Osteocyte (in vitro differentiated cells): ENCODE results near the gene NPSR1. TPM values are rescaled to one million over a fixed set of nuclear protein-coding genes. Genes with fewer than 3 reads are reported as not detected.
"Not testable (repeated sequence)": the region's sequence is repeated elsewhere in the genome, so short reads cannot be mapped to it uniquely, and the experiment has no call there.

Experiments used
- DNase-seq: peaks from one replicate; pipeline ENCODE4 v3.0.0; 2021; ENCODE audit warnings: mixed read lengths; ENCODE audit not compliant: unreplicated experiment; ENCODE audit errors: extremely low spot score
- H3K27ac Mint-ChIP-seq: one replicate; pipeline ENCODE4 v1.8.0; 2021; ENCODE audit warnings: mild to moderate bottlenecking, mixed read lengths; ENCODE audit not compliant: unreplicated experiment
- H3K27me3 Mint-ChIP-seq: one replicate; pipeline ENCODE4 v1.8.0; 2021; ENCODE audit warnings: mixed read lengths; ENCODE audit not compliant: unreplicated experiment
- H3K36me3 Mint-ChIP-seq: one replicate; pipeline ENCODE4 v1.8.0; 2021; ENCODE audit warnings: mixed read lengths; ENCODE audit not compliant: unreplicated experiment
- H3K4me1 Mint-ChIP-seq: one replicate; pipeline ENCODE4 v1.8.0; 2021; ENCODE audit warnings: mixed read lengths; ENCODE audit not compliant: unreplicated experiment
- H3K4me3 Mint-ChIP-seq: one replicate; pipeline ENCODE4 v1.8.0; 2021; ENCODE audit warnings: mild to moderate bottlenecking, moderate library complexity, mixed read lengths; ENCODE audit not compliant: unreplicated experiment
- H3K9me3 Mint-ChIP-seq: one replicate; pipeline ENCODE4 v1.8.0; 2021; ENCODE audit warnings: mixed read lengths; ENCODE audit not compliant: unreplicated experiment
- total RNA-seq: library from RNA; stranded (reverse); gene quantifications from 2 replicates; pipeline ENCODE4 v1.2.1, GENCODE V29; 2021
- TF ChIP-seq, protein P1 (sequence below): fragments of 200-600 bp; sonication (generic); IDR thresholded peaks from 2 replicates; pipeline ENCODE4 v1.5.0; 2021; ENCODE audit warnings: antibody characterized with exemption, mild to moderate bottlenecking, moderate library complexity

The NPSR1 gene
- total RNA-seq, 1 donor from 2014 or later = not detected

- DNase-seq = no peak
- Mint-ChIP-seq H3K4me1 (peaks cover 20% of the 10 kb centered on the region), H3K36me3 (no peaks in the 10 kb centered on the region), H3K9me3 (no peaks in the 10 kb centered on the region), H3K27ac (no peak overlapping the region), H3K27me3 (no peaks in the 10 kb centered on the region), H3K4me3 (no peak overlapping the region)
- TF ChIP-seq, protein P1, sequence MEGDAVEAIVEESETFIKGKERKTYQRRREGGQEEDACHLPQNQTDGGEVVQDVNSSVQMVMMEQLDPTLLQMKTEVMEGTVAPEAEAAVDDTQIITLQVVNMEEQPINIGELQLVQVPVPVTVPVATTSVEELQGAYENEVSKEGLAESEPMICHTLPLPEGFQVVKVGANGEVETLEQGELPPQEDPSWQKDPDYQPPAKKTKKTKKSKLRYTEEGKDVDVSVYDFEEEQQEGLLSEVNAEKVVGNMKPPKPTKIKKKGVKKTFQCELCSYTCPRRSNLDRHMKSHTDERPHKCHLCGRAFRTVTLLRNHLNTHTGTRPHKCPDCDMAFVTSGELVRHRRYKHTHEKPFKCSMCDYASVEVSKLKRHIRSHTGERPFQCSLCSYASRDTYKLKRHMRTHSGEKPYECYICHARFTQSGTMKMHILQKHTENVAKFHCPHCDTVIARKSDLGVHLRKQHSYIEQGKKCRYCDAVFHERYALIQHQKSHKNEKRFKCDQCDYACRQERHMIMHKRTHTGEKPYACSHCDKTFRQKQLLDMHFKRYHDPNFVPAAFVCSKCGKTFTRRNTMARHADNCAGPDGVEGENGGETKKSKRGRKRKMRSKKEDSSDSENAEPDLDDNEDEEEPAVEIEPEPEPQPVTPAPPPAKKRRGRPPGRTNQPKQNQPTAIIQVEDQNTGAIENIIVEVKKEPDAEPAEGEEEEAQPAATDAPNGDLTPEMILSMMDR = no peak
Observed at GRCh38 chr7:34869057-34869456, 211.0 kb downstream of the NPSR1 start.

DNA sequence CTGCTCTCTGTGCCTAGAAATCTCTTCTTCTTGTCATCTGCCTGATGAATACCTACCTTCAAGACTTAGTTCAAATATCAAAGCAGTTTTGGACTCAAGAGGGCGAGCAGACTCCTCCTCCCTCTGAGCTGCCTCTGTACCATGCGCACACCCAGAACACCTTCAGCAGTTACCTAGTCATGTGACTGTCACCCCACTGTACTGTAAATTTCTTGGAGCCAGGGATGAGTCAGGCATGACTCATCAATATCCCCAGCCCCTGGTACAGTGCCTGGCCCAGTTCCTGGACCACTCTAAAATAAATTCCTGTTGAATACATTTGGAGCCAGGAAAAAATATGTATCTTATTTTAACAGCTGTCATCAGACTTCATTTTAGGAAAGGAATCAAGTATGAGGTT, 212.0 kb downstream of the NPSR1 start:
- DNase-seq, H3K4me3 Mint-ChIP-seq, H3K27ac Mint-ChIP-seq, H3K9me3 Mint-ChIP-seq, H3K27me3 Mint-ChIP-seq, H3K36me3 Mint-ChIP-seq: not testable (repeated sequence)
- peaks cover 12% of the 10 kb centered on the region for H3K4me1 Mint-ChIP-seq

DNA sequence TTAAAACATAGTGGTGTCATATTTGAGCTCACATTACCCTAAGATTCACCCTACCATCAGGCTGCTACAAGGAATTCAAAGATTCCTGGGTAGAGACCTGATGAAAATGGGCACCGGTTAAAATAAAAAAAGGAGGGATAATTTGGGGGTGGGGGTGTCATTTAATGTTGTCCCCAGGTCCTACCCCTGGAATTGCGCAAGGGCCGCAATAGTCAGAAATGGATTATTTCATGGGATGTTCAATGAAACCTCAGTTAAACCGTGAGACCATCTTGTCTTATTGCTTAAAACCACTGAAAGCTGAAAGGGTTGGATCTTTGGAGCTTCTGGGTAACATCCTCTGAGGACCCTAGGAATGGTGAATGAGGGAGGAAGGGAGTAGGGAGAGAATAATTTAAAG, 216.3 kb downstream of the NPSR1 start:
- H3K4me1 Mint-ChIP-seq, H3K27ac Mint-ChIP-seq, H3K36me3 Mint-ChIP-seq, DNase-seq, H3K9me3 Mint-ChIP-seq, H3K4me3 Mint-ChIP-seq, H3K27me3 Mint-ChIP-seq: not testable (repeated sequence)

GRCh38 chr7:34875481-34875880, 217.5 kb downstream of the NPSR1 start:
- H3K36me3 Mint-ChIP-seq = no peaks in the 10 kb centered on the region
- TF ChIP-seq, protein P1 = no peak
- peaks cover 3% of the 10 kb centered on the region for H3K4me1 Mint-ChIP-seq
- DNase-seq = no peak
- H3K27ac Mint-ChIP-seq = no peak overlapping the region
- H3K9me3 Mint-ChIP-seq = no peaks in the 10 kb centered on the region
- no peak overlapping the region for H3K4me3 Mint-ChIP-seq
- H3K27me3 Mint-ChIP-seq = peaks cover 7% of the 10 kb centered on the region

DNA sequence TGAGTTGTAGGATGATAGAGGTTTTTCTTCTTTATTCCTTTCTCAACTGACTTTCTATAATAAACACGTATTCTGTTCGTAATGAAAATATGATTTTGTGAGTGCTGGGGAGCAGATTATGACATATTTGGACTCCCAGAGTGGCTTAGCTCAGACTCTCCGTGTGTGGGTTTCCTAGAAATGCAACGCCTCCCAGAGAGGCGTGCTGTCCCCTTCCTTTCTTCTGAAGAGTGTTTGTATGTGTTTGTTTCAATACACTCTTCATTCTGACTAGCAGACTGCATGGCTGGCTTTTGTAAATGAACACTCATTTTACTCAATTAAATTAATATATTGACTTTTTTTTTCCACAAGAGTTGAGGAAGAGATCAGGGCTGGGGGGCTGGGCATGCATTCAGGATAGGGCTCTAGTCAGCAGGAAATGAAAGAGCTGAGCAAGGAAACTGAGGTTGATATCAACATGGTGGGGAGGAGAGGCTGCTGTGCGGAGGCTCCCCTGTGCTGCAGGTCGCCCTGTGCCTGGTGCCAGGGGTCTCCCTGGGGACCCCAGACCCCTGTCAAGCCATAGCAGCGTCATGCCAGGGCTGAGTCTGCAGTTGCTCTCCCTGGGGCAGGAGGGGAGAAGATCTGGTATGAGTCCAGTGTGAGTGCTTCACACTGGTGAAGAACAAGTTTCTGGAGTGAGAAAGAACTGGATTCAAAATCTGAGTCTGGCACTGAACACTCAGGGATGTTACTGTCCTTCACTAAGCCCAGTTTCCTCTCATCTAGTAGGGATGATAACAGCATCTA, 221.1 kb downstream of the NPSR1 start:
- not testable (repeated sequence) for H3K4me1 Mint-ChIP-seq, H3K4me3 Mint-ChIP-seq, H3K36me3 Mint-ChIP-seq, DNase-seq, H3K9me3 Mint-ChIP-seq, H3K27ac Mint-ChIP-seq
- H3K27me3 Mint-ChIP-seq = peaks cover 15% of the 10 kb centered on the region

GRCh38 chr7:34879871-34880270, 221.9 kb downstream of the NPSR1 start:
- Mint-ChIP-seq H3K36me3 (no peaks in the 10 kb centered on the region), H3K27me3 (peaks cover 15% of the 10 kb centered on the region), H3K4me3 (no peak overlapping the region), H3K27ac (no peak overlapping the region), H3K9me3 (peaks cover 9% of the 10 kb centered on the region), H3K4me1 (no peaks in the 10 kb centered on the region)
- DNase-seq = no peak
- TF ChIP-seq, protein P1 = no peak

DNA sequence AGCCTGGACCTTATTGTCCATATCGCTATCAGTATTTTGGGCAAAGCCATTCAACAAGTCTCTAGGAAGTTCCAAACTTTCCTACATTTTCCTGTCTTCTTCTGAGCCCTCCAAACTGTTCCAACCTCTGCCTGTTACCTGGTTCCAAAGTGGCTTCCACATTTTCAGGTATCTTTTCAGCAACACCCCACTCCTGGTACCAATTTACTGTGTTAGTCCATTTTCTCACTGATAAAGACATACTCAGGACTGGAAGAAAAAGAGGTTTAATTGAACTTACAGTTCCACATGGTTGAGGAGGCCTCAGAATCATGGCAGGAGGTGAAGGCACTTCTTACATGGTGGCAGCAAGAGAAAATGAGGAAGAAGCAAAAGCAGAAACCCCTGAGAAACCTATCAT, 225.8 kb downstream of the NPSR1 start:
- not testable (repeated sequence) for H3K4me3 Mint-ChIP-seq, H3K36me3 Mint-ChIP-seq, H3K27ac Mint-ChIP-seq, DNase-seq, H3K9me3 Mint-ChIP-seq, H3K4me1 Mint-ChIP-seq
- H3K27me3 Mint-ChIP-seq = peaks cover 16% of the 10 kb centered on the region
